Fibroblast of villous mesenchyme (primary cell): ENCODE data around the gene KDM4C. TPM values are rescaled to one million over a fixed set of nuclear protein-coding genes. Genes with fewer than 3 reads are reported as not detected.

Source experiments
- DNase-seq: peaks from one replicate; pipeline ENCODE4 v3.0.0-alpha.2; 2010; ENCODE audit warnings: low read depth
- H3K4me3 ChIP-seq: 2 replicates; pipeline ENCODE4 v1.5.1; 2011; ENCODE audit warnings: low read depth, mild to moderate bottlenecking, low read length
- CTCF ChIP-seq: IDR thresholded peaks from 2 replicates; pipeline ENCODE4 v1.5.1; 2012; ENCODE audit warnings: low read depth, mild to moderate bottlenecking, low read length; ENCODE audit not compliant: insufficient read depth
- total RNA-seq: library from RNA; depleted of rRNA; stranded (reverse); fragments of >200 nt; gene quantifications from 2 replicates; pipeline ENCODE4 v1.2.3, GENCODE V29; 2012

The KDM4C gene
- total RNA-seq, 1 donor = 31.1 TPM

- no peak overlapping the region for H3K4me3 ChIP-seq
- DNase-seq = no peak
- no peak for TF ChIP-seq CTCF
Measured at GRCh38 chr9:6838158-6838557, 80.4 kb downstream of the KDM4C start.

GRCh38 chr9:6842584-6842947, 84.8 kb downstream of the KDM4C start:
- TF ChIP-seq CTCF = no peak
- no peak overlapping the region for H3K4me3 ChIP-seq
- DNase-seq = peak; percentile 72

GRCh38 chr9:6843742-6844141, 86.0 kb downstream of the KDM4C start:
- no peak for TF ChIP-seq CTCF
- DNase-seq = no peak
- no peak overlapping the region for H3K4me3 ChIP-seq

- no peak overlapping the region for H3K4me3 ChIP-seq
- no peak for DNase-seq
- TF ChIP-seq CTCF = no peak
Measured at GRCh38 chr9:6844267-6844666, 86.5 kb downstream of the KDM4C start.

- TF ChIP-seq CTCF = no peak
- no peak for DNase-seq
- no peak overlapping the region for H3K4me3 ChIP-seq
Measured at GRCh38 chr9:6845128-6845826, 87.5 kb downstream of the KDM4C start.

- peak; percentile 23 for DNase-seq
- peak; percentile 55 for TF ChIP-seq CTCF
- H3K4me3 ChIP-seq = no peak overlapping the region
Measured at GRCh38 chr9:6845880-6846279, 88.1 kb downstream of the KDM4C start.
